Hepatocyte (in vitro differentiated cells): ENCODE data around the gene SLC25A48. TPM values are rescaled to one million over a fixed set of nuclear protein-coding genes. Genes with fewer than 3 reads are reported as not detected.
"Not testable (repeated sequence)": the region's sequence is repeated elsewhere in the genome, so short reads cannot be mapped to it uniquely, and the experiment has no call there.

Source experiments
- DNase-seq: peaks from one replicate; pipeline ENCODE4 v3.0.0-alpha.2; 2016; ENCODE audit warnings: low spot score
- H2AFZ ChIP-seq: fragments of 200-600 bp; sonication (generic); 2 replicates; pipeline ENCODE4 v1.6.0; 2016; ENCODE audit warnings: antibody characterized with exemption, mild to moderate bottlenecking
- H3K27ac ChIP-seq: fragments of 200-600 bp; sonication (generic); 2 replicates; pipeline ENCODE4 v1.5.1; 2016; ENCODE audit warnings: mild to moderate bottlenecking
- H3K27me3 ChIP-seq: fragments of 200-600 bp; sonication (generic); 2 replicates; pipeline ENCODE4 v1.6.1; 2016
- H3K36me3 ChIP-seq: fragments of 200-600 bp; sonication (generic); replicated peaks from 2 replicates; pipeline ENCODE4 v1.5.1; 2016; ENCODE audit warnings: low read depth; ENCODE audit not compliant: insufficient read depth
- H3K4me1 ChIP-seq: fragments of 200-600 bp; sonication (generic); 2 replicates; pipeline ENCODE4 v1.5.1; 2016; ENCODE audit warnings: mild to moderate bottlenecking, moderate library complexity; ENCODE audit not compliant: insufficient read depth
- H3K4me2 ChIP-seq: fragments of 200-600 bp; sonication (generic); 2 replicates; pipeline ENCODE4 v1.6.0; 2016
- H3K4me3 ChIP-seq: fragments of 200-600 bp; sonication (generic); 2 replicates; pipeline ENCODE4 v1.5.1; 2016; ENCODE audit warnings: mild to moderate bottlenecking
- H3K79me2 ChIP-seq: fragments of 200-600 bp; sonication (generic); 2 replicates; pipeline ENCODE4 v1.6.0; 2017; ENCODE audit warnings: mild to moderate bottlenecking
- H3K9me2 ChIP-seq: fragments of 200-600 bp; sonication (generic); replicated peaks from 2 replicates; pipeline ENCODE4 v1.6.0; 2017; ENCODE audit warnings: mild to moderate bottlenecking; ENCODE audit not compliant: insufficient read depth
- H3K9me3 ChIP-seq: fragments of 200-600 bp; sonication (generic); 2 replicates; pipeline ENCODE4 v1.5.1; 2016; ENCODE audit warnings: low read depth, mild to moderate bottlenecking
- H4K20me1 ChIP-seq: fragments of 200-600 bp; sonication (generic); 2 replicates; pipeline ENCODE4 v1.6.0; 2016; ENCODE audit warnings: mild to moderate bottlenecking; ENCODE audit not compliant: insufficient read depth, poor library complexity, severe bottlenecking
- EZH2 ChIP-seq: fragments of 200-600 bp; sonication (generic); IDR thresholded peaks from 2 replicates; pipeline ENCODE4 v1.6.1; 2016; ENCODE audit warnings: antibody characterized with exemption, mild to moderate bottlenecking, borderline replicate concordance
- EZH2phosphoT487 ChIP-seq: fragments of 200-600 bp; sonication (generic); IDR thresholded peaks from one replicate; pipeline ENCODE4 v1.6.1; 2018; ENCODE audit warnings: antibody characterized with exemption, mild to moderate bottlenecking, low read depth, moderate library complexity; ENCODE audit not compliant: unreplicated experiment, severe bottlenecking
- WGBS: methylation state at CpG from one replicate; pipeline ENCODE4 v1.1.6; 2016; ENCODE audit warnings: low lambda C conversion rate; ENCODE audit errors: missing lambda C conversion rate; 5-methylcytosine and 5-hydroxymethylcytosine counted together
- polyA plus RNA-seq: library from polyadenylated mRNA; unstranded; fragments of >200 nt; fragmentation: Nextera tagmentation; extraction: Ambion mirVana; gene quantifications from 2 replicates; pipeline ENCODE4 v1.2.1, GENCODE V29; 2016
- total RNA-seq: library from RNA; depleted of rRNA; stranded (reverse); fragments of >200 nt; gene quantifications from 2 replicates; pipeline ENCODE4 v1.2.3, GENCODE V29; 2014
- TF ChIP-seq, protein P1 (sequence below): fragments of 200-600 bp; sonication (generic); IDR thresholded peaks from 2 replicates; pipeline ENCODE4 v1.5.1; 2016; ENCODE audit warnings: antibody characterized with exemption, mild to moderate bottlenecking; ENCODE audit not compliant: poor library complexity

The SLC25A48 gene
- total and polyA plus RNA-seq, 2 experiments from 2014 or later: 0.79 to 1.0 TPM

DNA sequence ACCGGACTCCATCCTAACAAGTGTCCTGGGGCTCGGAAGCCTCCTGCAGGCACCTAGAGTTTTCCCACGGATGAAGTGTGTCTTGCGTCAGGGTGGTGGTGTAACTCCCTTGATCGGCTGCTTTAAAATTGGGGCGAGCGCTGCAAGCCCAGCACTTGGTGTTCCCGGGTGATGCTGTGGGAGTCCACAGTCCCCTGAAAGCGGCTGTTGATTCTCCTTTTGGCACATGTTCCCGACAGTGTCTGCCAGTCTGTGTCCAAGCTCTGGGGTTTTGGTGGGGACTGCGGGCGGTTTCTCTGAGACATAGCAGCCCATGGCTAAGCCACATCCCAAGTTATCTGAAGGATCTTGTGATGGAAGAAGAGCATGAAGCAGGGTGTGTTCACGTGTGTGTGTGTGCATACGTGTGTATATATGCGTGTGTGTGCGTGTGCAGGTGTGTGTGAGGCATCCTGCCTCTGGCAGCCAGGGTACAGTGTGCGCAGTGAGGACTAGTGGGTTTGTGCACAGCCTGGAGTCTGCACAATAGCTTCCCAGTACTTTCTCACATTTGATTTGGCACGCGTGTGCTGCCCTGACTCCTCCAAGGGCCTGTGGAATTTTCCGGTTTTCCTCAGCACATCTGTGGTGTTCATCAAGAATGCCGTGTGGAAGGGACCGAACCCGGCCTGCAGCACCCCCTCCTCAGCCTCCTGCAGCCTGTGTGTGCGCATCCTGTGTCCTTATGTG lies 16.9 kb downstream of the SLC25A48 start:
- Histone ChIP-seq H2AFZ (no peak overlapping the region), H4K20me1 (no peaks in the 10 kb centered on the region), H3K9me2 (no peaks in the 10 kb centered on the region), H3K4me3 (no peak overlapping the region), H3K4me1 (no peaks in the 10 kb centered on the region), H3K27ac (no peak overlapping the region), H3K9me3 (no peaks in the 10 kb centered on the region), H3K4me2 (no peak overlapping the region), H3K36me3 (no peaks in the 10 kb centered on the region), H3K79me2 (no peaks in the 10 kb centered on the region), H3K27me3 (no peaks in the 10 kb centered on the region)
- TF ChIP-seq EZH2phosphoT487 (no peak), EZH2 (no peak)
- TF ChIP-seq, protein P1, sequence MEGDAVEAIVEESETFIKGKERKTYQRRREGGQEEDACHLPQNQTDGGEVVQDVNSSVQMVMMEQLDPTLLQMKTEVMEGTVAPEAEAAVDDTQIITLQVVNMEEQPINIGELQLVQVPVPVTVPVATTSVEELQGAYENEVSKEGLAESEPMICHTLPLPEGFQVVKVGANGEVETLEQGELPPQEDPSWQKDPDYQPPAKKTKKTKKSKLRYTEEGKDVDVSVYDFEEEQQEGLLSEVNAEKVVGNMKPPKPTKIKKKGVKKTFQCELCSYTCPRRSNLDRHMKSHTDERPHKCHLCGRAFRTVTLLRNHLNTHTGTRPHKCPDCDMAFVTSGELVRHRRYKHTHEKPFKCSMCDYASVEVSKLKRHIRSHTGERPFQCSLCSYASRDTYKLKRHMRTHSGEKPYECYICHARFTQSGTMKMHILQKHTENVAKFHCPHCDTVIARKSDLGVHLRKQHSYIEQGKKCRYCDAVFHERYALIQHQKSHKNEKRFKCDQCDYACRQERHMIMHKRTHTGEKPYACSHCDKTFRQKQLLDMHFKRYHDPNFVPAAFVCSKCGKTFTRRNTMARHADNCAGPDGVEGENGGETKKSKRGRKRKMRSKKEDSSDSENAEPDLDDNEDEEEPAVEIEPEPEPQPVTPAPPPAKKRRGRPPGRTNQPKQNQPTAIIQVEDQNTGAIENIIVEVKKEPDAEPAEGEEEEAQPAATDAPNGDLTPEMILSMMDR: no peak
- WGBS: 89% methylated on average over 24 of the region's 24 CpGs
- no peak for DNase-seq

DNA sequence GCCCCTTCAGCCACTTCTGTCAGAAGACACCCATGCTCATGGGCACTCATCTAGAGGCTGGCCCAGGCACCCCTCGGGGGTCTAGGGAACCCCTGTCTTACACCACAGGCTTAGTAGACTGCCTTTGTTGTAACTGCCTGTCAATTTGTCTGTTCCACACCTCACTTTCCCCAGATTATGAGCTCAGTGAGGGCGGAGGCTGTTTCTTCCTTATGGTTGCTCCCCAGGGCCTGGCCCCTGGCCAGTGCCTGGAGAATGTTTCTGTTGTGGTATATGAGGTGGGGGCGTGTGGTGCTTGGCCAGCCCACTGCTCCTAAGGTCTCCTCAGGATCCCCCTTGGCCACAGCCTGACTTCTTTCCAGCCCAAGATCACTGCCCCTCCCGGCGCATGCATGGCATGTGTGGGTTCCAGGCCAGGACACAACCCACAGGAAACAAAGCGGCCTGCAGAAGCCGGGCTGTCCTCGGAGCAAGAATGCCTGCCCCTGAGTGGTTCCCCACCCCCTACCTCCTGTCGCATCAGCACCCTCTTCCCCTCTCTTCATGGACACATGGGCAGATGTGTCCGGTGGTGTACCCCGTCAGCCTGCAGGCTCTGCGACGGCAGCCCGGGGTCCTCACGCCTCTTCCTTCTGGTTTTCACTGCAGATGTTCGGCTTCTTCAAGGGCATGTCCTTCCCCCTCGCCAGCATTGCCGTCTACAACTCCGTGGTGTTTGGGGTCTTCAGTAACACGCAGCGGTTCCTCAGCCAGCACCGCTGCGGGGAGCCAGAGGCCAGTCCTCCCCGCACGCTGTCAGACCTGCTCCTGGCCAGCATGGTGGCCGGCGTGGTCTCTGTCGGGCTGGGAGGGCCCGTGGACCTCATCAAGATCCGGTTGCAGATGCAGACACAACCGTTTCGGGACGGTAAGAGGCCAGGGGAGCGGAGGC lies 17.7 kb downstream of the SLC25A48 start:
- no peak for DNase-seq
- no peaks in the 10 kb centered on the region for H3K27me3 ChIP-seq
- H3K4me1 ChIP-seq: no peaks in the 10 kb centered on the region
- TF ChIP-seq EZH2 (no peak), EZH2phosphoT487 (no peak)
- TF ChIP-seq, protein P1: no peak
- H2AFZ ChIP-seq: no peak overlapping the region
- H3K27ac ChIP-seq: no peak overlapping the region
- H3K9me2 ChIP-seq: no peaks in the 10 kb centered on the region
- H3K36me3 ChIP-seq: no peaks in the 10 kb centered on the region
- WGBS: 91% methylated on average over 33 of the region's 34 CpGs
- H3K79me2 ChIP-seq: no peaks in the 10 kb centered on the region
- H4K20me1 ChIP-seq: no peaks in the 10 kb centered on the region
- H3K9me3 ChIP-seq: no peaks in the 10 kb centered on the region
- H3K4me3 ChIP-seq: no peak overlapping the region
- no peak overlapping the region for H3K4me2 ChIP-seq

DNA sequence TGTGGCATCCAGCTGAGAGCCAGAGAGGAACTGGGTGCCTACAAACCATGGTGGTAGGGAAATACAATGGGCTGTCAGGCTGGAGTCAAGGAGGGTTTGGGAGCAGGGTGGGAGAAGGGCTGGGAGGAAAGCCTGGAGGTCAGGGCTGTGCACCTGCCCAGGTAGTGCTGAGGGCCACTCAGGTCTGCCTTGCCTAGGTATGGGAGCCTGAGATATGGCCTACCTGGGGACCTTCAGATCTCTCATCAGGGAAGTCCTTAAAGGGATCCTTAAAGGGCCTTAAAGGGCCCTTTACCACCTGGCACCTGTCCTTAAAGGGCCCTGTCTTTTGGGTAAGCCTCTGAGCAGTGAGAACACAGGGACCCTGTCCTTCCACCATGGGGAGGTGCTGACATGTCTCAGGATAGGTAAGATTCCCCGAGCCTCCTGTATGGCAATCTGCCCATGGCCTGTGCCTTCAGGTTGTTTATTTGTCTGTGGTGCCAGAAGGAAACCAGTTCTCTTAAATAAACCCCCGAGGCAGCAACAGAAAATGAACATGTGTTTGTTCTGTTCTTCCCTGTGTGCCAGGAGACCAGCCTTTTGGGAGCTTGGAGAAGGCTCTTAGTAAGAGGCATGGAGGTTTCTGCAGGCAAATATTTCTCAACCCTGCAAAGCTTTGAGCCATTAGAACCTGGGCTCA lies 23.3 kb downstream of the SLC25A48 start:
- Histone ChIP-seq H2AFZ (no peak overlapping the region), H3K36me3 (no peaks in the 10 kb centered on the region), H3K79me2 (no peaks in the 10 kb centered on the region), H3K27ac (no peak overlapping the region), H3K4me3 (no peak overlapping the region), H3K27me3 (no peaks in the 10 kb centered on the region), H4K20me1 (no peaks in the 10 kb centered on the region), H3K4me2 (no peak overlapping the region), H3K4me1 (no peaks in the 10 kb centered on the region), H3K9me2 (no peaks in the 10 kb centered on the region), H3K9me3 (no peaks in the 10 kb centered on the region)
- TF ChIP-seq EZH2 (no peak), EZH2phosphoT487 (no peak)
- TF ChIP-seq, protein P1: no peak
- 65% methylated on average over 2 of the region's 2 CpGs for WGBS
- no peak for DNase-seq

DNA sequence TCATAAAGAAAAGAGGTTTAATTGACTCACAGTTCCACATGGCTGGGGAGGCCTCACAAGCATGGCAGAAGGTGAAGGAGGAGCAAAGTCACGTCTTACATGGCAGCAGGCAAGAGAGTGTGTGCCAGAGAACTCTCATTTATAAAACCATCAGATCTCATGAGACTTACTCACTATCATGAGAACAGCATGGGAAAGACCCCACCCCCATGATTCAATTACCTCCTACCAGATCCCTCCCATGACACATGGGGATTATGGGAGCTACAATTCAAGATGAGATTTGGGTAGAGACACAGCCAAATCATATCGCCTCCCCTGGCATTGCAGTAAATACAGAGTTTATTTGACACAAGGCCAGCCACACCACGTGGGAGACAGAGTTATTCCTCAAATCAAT lies 24.7 kb downstream of the SLC25A48 start:
- H3K27me3 ChIP-seq, H3K9me2 ChIP-seq, H3K4me3 ChIP-seq, H3K4me2 ChIP-seq, H3K36me3 ChIP-seq, H3K79me2 ChIP-seq, DNase-seq, H4K20me1 ChIP-seq, H2AFZ ChIP-seq, H3K4me1 ChIP-seq, H3K27ac ChIP-seq, H3K9me3 ChIP-seq: not testable (repeated sequence)
- WGBS: 81% methylated on average over 3 of the region's 3 CpGs
